Right lobe of liver (tissue), 6 donors: ENCODE measurements around the gene UGT1A4. TPM values are rescaled to one million over a fixed set of nuclear protein-coding genes. Genes with fewer than 3 reads are reported as not detected.

Experiments used
- ATAC-seq, 4 donors: fragments of 200-7000 bp; cut with Tn5 transposase; one replicate each; pipeline ENCODE4 v1.9.1; 2020; ENCODE audit warnings: mild to moderate bottlenecking in 4 of 4, moderate library complexity in 4 of 4
- DNase-seq, 3 donors: peaks; one replicate each; pipeline ENCODE4 v3.0.0-alpha.2; 2020
- H3K27ac ChIP-seq, 3 donors: fragments of 200-600 bp; one replicate each; pipeline ENCODE4 v1.8.0; 2022
- H3K27me3 ChIP-seq, 2 donors: fragments of 200-600 bp; one replicate each; pipeline ENCODE4 v1.8.0; 2022
- H3K36me3 ChIP-seq, 4 donors: fragments of 200-600 bp; sonication (generic) in 1 of 4; one replicate each; pipeline versions ENCODE4 v1.5.1 to v1.8.0; 2017 to 2022; ENCODE audit warnings: control low read depth in 1 of 4
- H3K4me1 ChIP-seq, 4 donors: fragments of 200-600 bp; sonication (generic) in 1 of 4; one replicate each; pipeline versions ENCODE4 v1.5.1 to v1.8.0; 2017 to 2022; ENCODE audit warnings: control low read depth in 1 of 4
- H3K4me3 ChIP-seq, 3 donors: fragments of 200-600 bp; one replicate each; pipeline ENCODE4 v1.8.0; 2022
- H3K9me3 ChIP-seq, 4 donors: fragments of 200-600 bp; sonication (generic) in 1 of 4; one replicate each; pipeline versions ENCODE4 v1.5.1 to v1.8.0; 2017 to 2022; ENCODE audit warnings: control low read depth in 1 of 4
- POLR2A ChIP-seq: fragments of 450-650 bp; IDR thresholded peaks from one replicate; pipeline ENCODE4 v1.6.1; 2017; ENCODE audit warnings: antibody characterized with exemption, mild to moderate bottlenecking
- WGBS: methylation state at CpG from one replicate; pipeline ENCODE4 v1.1.6; 2018; ENCODE audit warnings: low coverage, low lambda C conversion rate; ENCODE audit not compliant: insufficient coverage; ENCODE audit errors: missing lambda C conversion rate; 5-methylcytosine and 5-hydroxymethylcytosine counted together
- intact Hi-C, 2 donors: fragments of 100-400 bp; cut with DNase I; formaldehyde crosslinking; loops; one replicate each; pipeline versions ENCODE4 v1.11.2 to v1.14.1; 2022
- total RNA-seq, 6 experiments: library from RNA; depleted of rRNA in 2 of 6; stranded (reverse); fragments of >200 nt in 2 of 6; fragmentation: NEBNext Ultra II Directional in 3 of 6; extraction: Animal tissue kit (Norgen Biotek cat#: 25700) in 3 of 6; gene quantifications; one replicate each; pipeline versions ENCODE4 v1.1.0 to v1.2.4, GENCODE V29; 2016 to 2023
- TF ChIP-seq, protein P1 (sequence below), 4 donors: fragments of 200-600 bp in 3 of 4; fragments of 450-650 bp in 1 of 4; IDR thresholded peaks; one replicate each; pipeline versions ENCODE4 v1.5.1 to v1.8.0; 2016 to 2022; ENCODE audit warnings: antibody characterized with exemption in 4 of 4, mild to moderate bottlenecking in 2 of 4
- donor health status: DM: no; HTN: yes; CAD: no.
- donor health status: DM: no; HTN: no; CAD: no.
- donor health status: DM: no; HTN: no; CAD: no.
- donor health status: DM: no; HTN: yes; CAD: no.
- donor health status: DM: no; HTN: yes; CAD: no.

UGT1A4 gene
- total RNA-seq, 6 experiments from 2014 or later: 98.7 to 1,011 (median 214) TPM

DNA sequence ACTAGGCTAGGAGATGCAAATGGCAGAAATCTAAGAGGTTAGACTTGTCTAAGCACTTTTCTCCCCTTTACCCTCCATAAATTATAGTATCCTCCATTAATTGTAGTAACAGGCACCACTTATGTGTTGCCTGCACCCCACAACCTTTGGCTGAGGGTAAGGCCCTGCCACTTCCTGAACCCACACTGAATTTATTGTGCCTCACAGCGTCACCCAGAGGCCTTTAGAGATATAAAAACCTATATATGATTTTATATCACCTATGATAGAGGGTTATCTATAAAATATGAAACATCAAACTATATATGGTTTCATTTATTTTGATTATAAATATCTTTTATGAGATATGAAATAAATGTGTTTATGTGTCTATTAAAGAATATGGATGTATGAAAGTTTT is 44.2 kb upstream of the UGT1A4 start:
- H3K4me1 ChIP-seq: peaks cover 0 to 50% (median 12%) of the 10 kb centered on the region in 4 donors
- H3K9me3 ChIP-seq: no peaks in the 10 kb centered on the region
- DNase-seq: no peak
- H3K27me3 ChIP-seq: no peaks in the 10 kb centered on the region
- TF ChIP-seq POLR2A: peak; percentile 15
- TF ChIP-seq, protein P1, sequence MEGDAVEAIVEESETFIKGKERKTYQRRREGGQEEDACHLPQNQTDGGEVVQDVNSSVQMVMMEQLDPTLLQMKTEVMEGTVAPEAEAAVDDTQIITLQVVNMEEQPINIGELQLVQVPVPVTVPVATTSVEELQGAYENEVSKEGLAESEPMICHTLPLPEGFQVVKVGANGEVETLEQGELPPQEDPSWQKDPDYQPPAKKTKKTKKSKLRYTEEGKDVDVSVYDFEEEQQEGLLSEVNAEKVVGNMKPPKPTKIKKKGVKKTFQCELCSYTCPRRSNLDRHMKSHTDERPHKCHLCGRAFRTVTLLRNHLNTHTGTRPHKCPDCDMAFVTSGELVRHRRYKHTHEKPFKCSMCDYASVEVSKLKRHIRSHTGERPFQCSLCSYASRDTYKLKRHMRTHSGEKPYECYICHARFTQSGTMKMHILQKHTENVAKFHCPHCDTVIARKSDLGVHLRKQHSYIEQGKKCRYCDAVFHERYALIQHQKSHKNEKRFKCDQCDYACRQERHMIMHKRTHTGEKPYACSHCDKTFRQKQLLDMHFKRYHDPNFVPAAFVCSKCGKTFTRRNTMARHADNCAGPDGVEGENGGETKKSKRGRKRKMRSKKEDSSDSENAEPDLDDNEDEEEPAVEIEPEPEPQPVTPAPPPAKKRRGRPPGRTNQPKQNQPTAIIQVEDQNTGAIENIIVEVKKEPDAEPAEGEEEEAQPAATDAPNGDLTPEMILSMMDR (IDR thresholded peaks at IDR 0.05): peak in 3 of 4 donors; percentile 9 to 22 (median 18)
- H3K36me3 ChIP-seq: no peaks in the 10 kb centered on the region
- intact Hi-C loops: no loop called here
- peak overlapping the region; percentile 22 to 66 (median 46) for H3K4me3 ChIP-seq
- WGBS: 14% methylated on average over 1 of the region's 1 CpG
- peak overlapping the region; percentile 6 to 70 (median 26) for H3K27ac ChIP-seq
- ATAC-seq: peak in 3 of 4 donors; percentile 26 to 36 (median 34)

DNA sequence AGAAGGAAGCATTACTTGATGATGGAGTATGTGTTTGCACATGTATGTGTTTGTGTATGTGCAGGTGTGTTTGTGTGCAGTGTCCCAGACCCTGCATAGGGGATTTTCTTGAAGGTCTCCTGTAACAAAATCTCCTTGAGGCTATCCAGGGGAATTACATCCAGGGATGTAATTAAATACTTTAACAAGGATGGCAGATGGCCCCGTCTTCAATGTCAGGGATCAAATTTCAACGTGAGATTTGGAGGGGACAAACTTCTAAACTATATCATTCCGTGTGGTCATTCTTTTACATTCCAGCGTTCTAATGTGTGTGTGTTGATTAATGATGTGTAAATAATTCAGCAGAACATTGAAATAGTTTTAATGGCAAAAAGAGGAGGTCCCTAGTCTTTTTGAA is 43.5 kb upstream of the UGT1A4 start:
- WGBS: 29% methylated on average over 4 of the region's 4 CpGs
- Histone ChIP-seq H3K9me3 (no peaks in the 10 kb centered on the region), H3K4me3 (peak overlapping the region in 2 of 3 donors; percentile 46 to 66), H3K36me3 (no peaks in the 10 kb centered on the region), H3K27me3 (no peaks in the 10 kb centered on the region), H3K27ac (peak overlapping the region in 1 of 3 donors; percentile 70), H3K4me1 (peaks cover 0 to 43% (median 9%) of the 10 kb centered on the region in 4 donors)
- TF ChIP-seq, protein P1 (IDR thresholded peaks at IDR 0.05): no peak
- TF ChIP-seq POLR2A: no peak
- ATAC-seq (no peak), DNase-seq (no peak)
- intact Hi-C loops: no loop called here

DNA sequence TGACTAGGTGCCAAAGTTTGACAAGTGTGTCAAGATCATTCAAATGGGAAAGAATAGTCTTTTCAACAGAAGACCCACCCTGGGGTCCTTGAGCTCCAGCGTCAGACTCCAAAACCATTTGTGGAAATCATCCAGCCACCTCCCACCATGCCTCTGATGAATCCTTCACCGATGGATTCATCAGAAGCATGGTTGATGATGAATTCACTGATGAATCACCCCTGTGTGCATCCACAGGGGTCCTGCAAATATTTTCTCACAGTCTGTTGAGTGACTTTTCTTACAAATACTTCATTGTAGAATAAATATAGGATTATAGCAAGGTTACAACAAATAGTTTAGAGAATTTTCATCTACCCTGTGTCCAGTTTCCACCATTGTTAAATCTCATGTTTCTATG is 42.5 kb upstream of the UGT1A4 start:
- Histone ChIP-seq H3K27me3 (no peaks in the 10 kb centered on the region), H3K9me3 (no peaks in the 10 kb centered on the region), H3K27ac (no peak overlapping the region), H3K36me3 (no peaks in the 10 kb centered on the region), H3K4me1 (peaks cover 0 to 39% (median 6%) of the 10 kb centered on the region in 4 donors), H3K4me3 (no peak overlapping the region)
- 92% methylated on average over 2 of the region's 2 CpGs for WGBS
- ATAC-seq (no peak), DNase-seq (no peak)
- no peak for TF ChIP-seq POLR2A
- TF ChIP-seq, protein P1 (IDR thresholded peaks at IDR 0.05): no peak
- intact Hi-C loops: no loop called here

DNA sequence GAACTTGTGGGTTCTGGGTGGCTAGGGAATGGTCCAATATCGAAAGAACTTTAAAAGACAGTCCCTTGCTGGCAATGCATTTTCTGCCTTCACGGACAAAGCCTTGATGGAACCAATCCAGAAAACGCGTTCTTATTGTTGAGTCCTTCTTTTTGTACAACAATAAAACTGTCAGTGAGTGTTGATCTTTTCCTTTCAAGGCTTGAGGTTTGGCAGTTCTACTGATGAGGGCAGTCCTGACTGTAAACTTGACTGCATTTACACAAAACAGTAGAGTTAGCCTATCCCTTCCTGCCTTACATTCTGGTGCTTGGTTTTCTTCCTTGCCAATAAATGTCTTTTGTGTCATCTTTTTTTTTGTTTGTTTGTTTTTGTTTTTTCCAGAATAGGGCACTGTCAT is 39.3 kb upstream of the UGT1A4 start:
- Histone ChIP-seq H3K36me3 (no peaks in the 10 kb centered on the region), H3K27me3 (no peaks in the 10 kb centered on the region), H3K27ac (no peak overlapping the region), H3K4me1 (peaks cover 0 to 36% (median 3%) of the 10 kb centered on the region in 4 donors), H3K9me3 (no peaks in the 10 kb centered on the region), H3K4me3 (no peak overlapping the region)
- intact Hi-C loops: no loop called here
- no peak for TF ChIP-seq POLR2A
- TF ChIP-seq, protein P1 (IDR thresholded peaks at IDR 0.05): no peak
- no peak for DNase-seq
- WGBS: 82% methylated on average over 2 of the region's 4 CpGs
- ATAC-seq: no peak
